GM21717 (cell line): Measurements from ENCODE around the gene PEAR1.

Experiments
- ATAC-seq: cut with Tn5 transposase; IDR thresholded peaks from one replicate; pipeline ENCODE4 v1.9.1; 2021; ENCODE audit warnings: mild to moderate bottlenecking, moderate library complexity; ENCODE audit not compliant: unreplicated experiment

PEAR1 gene, protein sequence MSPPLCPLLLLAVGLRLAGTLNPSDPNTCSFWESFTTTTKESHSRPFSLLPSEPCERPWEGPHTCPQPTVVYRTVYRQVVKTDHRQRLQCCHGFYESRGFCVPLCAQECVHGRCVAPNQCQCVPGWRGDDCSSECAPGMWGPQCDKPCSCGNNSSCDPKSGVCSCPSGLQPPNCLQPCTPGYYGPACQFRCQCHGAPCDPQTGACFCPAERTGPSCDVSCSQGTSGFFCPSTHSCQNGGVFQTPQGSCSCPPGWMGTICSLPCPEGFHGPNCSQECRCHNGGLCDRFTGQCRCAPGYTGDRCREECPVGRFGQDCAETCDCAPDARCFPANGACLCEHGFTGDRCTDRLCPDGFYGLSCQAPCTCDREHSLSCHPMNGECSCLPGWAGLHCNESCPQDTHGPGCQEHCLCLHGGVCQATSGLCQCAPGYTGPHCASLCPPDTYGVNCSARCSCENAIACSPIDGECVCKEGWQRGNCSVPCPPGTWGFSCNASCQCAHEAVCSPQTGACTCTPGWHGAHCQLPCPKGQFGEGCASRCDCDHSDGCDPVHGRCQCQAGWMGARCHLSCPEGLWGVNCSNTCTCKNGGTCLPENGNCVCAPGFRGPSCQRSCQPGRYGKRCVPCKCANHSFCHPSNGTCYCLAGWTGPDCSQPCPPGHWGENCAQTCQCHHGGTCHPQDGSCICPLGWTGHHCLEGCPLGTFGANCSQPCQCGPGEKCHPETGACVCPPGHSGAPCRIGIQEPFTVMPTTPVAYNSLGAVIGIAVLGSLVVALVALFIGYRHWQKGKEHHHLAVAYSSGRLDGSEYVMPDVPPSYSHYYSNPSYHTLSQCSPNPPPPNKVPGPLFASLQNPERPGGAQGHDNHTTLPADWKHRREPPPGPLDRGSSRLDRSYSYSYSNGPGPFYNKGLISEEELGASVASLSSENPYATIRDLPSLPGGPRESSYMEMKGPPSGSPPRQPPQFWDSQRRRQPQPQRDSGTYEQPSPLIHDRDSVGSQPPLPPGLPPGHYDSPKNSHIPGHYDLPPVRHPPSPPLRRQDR

DNA sequence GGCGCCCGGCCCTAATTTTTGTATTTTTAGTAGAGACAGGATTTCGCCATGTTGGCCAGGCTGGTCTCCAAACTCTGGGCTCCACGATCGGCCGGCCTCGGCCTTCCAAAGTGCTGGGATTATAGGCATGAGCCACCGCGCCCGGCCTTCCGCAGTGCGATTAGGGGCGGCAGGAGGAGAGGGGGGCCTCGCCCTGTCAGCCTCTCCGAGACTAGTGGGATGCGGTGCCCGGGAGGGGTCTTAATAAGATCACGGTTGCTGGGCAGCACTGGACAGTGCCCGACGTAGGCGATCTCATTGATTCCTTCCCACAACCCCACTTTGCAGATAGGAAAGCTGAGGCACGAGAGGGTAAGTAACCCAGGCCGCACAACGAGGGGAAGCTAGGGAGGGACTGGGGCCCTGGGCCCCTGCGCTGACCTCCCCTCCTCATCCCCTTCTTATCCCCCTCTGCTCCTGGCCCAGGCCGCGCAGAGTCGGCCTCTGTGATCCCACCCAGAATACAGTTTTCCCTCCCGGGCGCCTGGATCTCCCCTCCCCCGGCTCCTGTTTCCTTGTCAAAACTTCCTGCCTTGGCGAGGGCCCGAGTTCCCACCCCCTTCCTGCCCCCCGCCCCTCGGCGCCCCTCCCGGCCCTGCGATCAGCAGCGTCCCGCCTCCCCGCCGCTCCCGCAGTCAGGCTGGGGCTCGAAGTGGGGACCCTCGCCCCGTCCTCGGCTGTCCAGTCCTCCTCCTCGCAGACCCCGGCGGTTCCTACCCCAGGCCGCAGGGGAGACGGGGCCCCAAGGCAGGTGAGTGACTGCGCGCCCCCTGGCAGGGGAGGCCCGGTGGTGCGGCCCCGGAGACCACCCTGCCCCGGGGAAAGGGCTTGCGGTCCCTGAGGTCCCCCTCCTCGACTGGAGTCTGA lies at the start of gene PEAR1:
Gene PEAR1 (plus strand): TSS at position 671 of the 906 bp plus-strand sequence. CDS start 10,209 bp downstream, outside the sequence.
- ATAC-seq: no peak

GRCh38 chr1:156844102-156844501 lies 49.4 kb upstream of the PEAR1 start:
- no peak for ATAC-seq

DNA sequence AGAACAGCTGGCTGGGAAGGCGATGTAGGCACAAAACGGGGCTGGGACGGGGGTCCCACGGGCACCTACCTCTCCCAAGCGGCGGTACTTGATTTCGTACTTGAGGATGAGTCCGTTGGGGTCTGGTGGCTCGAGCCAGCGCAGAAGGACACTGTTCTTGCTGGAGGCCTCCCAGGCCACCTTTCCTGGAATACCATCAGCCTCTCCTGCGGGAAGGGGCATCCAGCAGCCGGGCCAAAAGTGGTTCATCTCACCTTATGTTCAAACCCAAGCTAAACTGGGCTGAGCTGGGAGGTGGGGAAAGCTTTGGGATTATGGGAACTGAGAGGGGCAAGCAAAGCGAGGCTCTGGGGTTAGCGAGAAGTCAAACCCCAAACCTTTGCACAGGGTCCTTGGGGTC lies 48.9 kb upstream of the PEAR1 start:
- ATAC-seq: no peak

- no peak for ATAC-seq
Measured at GRCh38 chr1:156845055-156845952, 48.2 kb upstream of the PEAR1 start.

DNA sequence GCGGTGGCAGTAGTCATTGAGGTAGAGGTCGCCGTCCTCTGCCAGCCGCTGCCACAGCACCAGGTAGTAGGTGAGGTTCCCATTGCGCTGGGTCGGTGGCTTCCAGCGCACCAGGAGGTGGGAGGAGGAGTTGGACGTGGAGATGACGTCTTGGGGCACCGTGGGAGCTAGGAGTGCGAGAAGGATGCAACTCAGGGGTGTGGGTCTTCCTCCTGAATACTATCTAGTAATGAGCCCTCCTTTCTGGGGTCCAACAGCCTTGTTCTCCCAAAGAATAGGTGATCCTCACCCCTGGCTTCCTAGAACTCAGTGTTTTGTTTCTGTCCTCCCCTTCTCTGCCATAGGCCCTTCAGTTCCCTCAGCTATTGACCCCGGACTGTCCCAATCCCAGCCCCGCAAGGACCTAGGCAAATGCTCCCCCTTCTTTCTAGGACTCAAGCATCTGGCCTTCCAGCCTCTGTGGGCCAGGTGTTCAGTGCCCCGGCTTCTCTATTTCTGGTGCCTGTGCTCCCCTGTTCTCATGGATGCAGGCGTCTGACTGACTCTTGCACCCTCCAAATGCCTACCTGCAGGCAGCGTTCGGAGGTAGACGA lies 47.5 kb upstream of the PEAR1 start:
- no peak for ATAC-seq

- no peak for ATAC-seq
Measured at GRCh38 chr1:156846643-156847042, 46.9 kb upstream of the PEAR1 start.

DNA sequence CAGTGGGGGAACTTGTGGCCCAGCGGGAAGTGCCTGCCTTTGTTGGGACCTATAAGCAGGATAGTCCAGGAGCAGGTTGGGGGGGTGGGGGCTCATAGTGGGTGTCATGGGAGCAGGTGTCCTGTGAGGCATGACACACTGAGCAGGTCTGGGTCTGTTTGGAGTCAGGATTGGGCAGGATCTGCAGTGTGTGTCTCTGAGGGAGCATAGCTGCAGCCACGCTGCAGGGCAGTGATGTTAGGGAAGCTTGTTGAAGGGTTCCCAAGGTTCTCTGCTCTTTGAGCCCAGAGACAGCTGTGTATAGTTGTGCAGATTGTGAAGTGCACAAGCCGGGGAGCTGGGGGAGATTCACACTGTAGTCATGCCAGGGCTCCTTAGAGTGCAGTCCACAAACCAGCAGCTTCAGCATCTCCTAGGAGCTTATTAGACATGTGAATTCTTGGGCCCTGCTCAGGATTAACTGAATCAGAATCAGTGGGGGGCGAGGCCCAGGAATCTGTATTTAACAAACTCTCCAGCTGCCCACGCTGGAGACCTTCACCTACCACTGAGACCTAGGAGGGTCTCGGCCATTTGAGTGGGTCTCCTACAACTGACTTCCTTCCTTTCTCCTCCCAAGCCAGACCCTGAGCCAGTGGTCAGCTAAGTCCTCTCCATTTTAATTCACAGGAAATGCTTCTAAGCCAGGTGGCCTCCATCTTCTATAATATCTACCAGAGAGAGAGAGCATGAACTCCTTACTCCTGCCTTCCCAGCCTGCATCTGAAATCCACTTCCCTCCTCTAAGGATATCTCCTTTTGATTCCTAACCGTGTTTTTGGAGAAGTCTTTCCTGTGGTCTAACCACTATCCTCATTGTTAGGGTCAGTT lies 45.7 kb upstream of the PEAR1 start:
- no peak for ATAC-seq

GRCh38 chr1:156848461-156849150 lies 44.9 kb upstream of the PEAR1 start:
- ATAC-seq: no peak

DNA sequence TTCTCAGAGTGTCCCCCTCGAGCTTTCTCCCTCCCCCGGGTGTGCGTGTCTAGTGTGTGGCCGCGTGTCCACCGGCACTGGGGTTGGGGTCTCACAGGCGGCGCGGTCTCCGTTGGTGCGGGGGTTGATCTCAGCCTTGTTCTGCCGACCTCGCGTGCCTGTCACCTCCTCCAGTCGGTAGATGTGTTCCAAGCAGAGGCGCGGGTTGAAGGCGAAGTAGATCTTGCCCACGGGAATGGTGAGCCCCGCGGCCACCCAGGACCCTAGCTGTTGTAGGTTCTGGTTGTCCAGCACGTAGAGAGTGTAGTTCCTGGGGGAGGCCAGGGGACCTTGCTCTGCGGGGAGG lies 44.4 kb upstream of the PEAR1 start:
- no peak for ATAC-seq

DNA sequence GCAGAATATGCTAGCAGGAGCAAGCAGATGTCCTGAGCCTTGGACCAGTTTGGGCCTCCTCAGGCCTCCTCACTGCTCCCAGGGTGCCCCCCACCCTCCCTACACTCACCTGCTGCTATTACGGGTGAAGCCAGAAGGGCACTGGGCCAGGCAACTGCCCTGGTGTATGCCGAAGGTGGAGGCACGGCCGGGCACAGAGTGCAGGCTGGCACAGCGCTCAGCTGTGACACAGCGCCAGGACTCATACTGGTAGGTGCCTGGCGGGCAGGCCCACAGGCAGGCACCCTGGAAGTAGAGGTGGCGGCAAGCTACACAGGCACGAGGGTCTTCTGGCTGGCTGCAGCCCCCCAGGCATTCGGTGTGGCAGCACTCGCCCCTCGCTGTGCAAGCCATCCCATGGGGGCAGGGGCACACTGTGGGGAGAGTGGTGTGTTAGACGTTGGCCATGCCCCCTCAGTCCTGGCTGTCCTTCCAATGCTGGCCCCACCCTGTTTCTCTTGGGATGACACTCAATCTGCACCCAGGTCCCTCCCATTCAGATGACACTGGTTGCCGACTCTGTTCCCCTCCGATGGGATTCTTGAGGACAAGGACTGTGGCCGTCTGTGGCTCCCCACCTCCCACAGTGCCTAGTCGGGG lies 41.6 kb upstream of the PEAR1 start:
- no peak for ATAC-seq

DNA sequence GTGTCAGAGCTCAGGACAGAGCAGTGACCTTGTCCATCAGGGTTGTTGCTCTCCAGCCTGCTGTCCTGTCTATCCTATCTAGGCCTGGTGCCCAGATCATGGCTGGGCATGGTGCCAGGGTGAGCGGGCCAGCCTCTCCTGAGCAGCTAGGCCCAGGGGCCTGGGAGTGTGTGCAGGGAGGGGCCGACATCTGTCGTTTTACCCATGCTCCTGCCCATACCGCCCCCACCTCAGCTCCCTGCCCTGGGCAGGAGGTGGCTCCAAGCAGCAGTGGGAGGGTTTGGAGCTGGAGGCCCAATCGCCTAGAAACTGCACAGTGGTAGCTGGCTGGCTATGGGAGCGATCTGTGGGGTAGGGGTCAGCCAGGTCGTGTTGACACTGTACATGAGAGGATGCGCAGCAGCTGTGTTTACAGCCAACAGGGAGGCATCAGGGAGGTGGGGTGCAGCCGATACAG lies 41.1 kb upstream of the PEAR1 start:
- ATAC-seq: no peak

DNA sequence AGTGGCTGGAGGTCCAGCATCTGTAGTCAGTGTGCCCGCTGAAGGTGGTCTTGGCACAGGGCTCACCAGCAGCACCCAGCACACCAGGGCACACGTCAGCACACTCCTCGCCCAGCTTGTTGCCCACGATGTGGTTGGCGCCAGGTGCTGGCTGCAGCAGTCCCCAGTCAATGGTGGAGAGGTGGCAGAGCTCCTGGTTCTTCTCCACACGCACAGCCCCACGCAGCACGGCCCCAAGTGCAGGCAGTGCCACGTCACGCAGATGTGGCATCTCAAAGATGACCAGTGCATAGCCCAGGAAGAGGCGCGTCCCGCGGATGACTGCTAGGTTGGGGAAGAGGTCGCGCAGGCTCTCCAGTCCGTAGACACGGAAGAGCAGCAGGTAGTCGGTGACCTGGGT lies 39.8 kb upstream of the PEAR1 start:
- no peak for ATAC-seq

DNA sequence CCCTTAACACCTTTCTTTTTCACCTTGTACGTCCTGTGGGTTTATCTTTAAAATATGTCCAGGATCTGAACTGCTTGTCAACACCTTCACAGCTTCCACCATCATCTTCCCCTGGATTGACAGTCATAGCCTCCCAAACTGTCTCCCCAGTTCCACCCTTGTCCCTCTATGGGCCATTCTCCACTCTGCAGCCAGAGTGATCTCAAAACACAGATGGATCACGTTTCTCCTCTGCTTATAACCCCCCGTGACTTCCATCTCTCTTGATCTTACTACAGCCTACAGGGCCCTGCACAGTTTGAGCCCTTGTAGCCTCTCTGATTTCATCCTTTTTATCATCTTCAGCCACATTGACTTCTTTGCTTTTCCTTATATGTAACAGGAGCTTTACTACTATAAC lies 38.9 kb upstream of the PEAR1 start:
- no peak for ATAC-seq

GRCh38 chr1:156856282-156856785 lies 37.2 kb upstream of the PEAR1 start:
- ATAC-seq: no peak

GRCh38 chr1:156857532-156857931 lies 36.0 kb upstream of the PEAR1 start:
- ATAC-seq: no peak

DNA sequence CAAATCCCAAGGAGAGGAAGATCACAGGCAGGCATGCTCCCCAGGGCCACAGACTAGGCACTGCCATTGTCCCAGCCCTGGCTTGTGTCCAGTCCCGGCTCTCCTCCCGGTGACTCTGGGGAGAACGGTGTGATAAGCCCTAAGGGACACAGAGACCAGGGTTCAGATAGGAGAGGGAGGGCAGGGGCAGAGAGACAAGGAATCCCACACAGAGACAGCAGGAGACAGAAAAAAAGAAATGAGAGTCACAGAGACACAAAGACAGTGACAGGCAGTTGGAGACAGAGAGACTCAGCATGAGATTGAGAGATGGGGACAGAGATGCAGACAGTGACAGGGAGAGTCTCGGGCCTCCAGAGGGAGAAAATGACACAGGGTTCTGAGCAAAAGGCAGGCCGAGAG lies 35.0 kb upstream of the PEAR1 start:
- no peak for ATAC-seq

DNA sequence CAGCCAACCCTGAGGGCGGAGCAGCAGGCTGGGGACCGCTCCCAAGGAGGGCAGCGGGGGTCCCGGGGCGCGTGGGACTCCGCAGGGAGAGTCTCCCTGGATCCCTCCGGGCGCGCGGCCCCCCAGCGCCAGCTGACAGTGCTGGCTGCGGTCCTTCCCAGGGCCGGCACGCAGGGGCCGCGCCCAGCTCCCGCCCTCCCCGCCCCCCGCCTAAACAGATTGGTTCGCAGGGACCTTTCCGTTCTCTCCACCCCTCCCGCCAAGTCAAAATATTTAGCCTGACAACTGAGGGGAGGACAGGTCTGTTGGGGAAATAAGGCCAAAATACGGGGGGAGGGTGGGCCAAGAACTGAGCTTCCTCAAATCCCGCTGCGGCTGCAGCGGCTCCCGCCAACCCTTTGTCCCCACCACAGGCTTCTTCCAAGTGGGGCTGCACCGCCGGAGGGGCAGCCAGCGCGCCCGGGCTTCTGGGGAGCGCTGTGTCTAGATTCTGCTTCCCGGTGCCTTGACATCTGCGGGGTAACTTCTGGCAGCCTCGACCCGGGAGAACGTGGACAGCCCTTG lies 34.5 kb upstream of the PEAR1 start, which contains the start of gene INSRR:
Gene INSRR (minus strand): TSS at position 159 of the 564 bp plus-strand sequence. CDS start 496 bp downstream, outside the sequence.
- ATAC-seq: no peak
